ENCODE data around the gene SH3BP1. TPM values are rescaled to one million over a fixed set of nuclear protein-coding genes. Genes with fewer than 3 reads are reported as not detected.

Gene SH3BP1
- total RNA-seq, 1 donor from 2014 or later: 10.4 TPM

DNA sequence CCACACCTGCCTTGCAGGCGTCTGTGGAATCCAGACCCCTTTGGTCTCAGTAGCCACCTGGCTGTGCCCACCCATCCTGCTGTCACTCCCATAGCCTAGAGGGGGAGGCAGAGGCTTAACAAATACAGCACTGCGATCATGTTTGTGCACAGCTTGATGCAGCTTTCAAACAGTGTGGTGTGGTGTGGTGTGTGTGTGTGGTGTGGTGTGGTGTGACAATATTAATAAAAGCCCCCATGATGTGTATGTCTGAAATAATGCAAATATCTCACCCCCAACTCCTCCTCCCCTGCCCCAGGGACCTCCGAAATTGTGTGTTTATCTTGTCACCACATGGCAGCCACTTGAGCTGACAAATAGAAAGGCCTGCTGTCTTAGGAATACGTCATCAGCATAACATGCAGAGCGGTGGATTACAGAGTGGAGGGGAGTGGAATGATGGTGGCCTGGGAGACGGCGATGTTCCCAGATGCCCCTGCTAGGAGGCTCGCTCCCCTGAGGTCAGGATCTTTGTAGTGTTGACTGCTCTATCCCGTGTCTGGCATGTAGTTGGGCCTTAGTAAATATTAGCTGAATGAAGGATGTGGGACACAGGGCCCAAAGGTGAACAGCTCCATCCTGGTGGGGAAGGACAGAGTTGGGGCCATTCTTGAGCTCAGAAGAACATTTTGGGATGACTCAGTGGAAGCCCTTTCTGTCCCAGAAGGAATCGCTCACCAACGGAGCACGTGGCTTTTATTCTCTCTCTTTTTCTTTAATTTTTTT lies 21.9 kb downstream of the SH3BP1 start:
- TF ChIP-seq, protein P1, sequence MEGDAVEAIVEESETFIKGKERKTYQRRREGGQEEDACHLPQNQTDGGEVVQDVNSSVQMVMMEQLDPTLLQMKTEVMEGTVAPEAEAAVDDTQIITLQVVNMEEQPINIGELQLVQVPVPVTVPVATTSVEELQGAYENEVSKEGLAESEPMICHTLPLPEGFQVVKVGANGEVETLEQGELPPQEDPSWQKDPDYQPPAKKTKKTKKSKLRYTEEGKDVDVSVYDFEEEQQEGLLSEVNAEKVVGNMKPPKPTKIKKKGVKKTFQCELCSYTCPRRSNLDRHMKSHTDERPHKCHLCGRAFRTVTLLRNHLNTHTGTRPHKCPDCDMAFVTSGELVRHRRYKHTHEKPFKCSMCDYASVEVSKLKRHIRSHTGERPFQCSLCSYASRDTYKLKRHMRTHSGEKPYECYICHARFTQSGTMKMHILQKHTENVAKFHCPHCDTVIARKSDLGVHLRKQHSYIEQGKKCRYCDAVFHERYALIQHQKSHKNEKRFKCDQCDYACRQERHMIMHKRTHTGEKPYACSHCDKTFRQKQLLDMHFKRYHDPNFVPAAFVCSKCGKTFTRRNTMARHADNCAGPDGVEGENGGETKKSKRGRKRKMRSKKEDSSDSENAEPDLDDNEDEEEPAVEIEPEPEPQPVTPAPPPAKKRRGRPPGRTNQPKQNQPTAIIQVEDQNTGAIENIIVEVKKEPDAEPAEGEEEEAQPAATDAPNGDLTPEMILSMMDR (IDR thresholded peaks at IDR 0.05; ENCODE audit: insufficient read depth, low read length, poor library complexity, severe bottlenecking): peak; percentile 57
- Histone ChIP-seq H3K4me3 (ENCODE audit: low read depth, low read length) (no peak overlapping the region), H3K27me3 (ENCODE audit: control insufficient read depth, insufficient read depth, low read length) (no peaks in the 10 kb centered on the region), H3K36me3 (ENCODE audit: control insufficient read depth, insufficient read depth, low read length) (peaks cover 1% of the 10 kb centered on the region)
- DNase-seq (ENCODE audit: low read depth): no peak

DNA sequence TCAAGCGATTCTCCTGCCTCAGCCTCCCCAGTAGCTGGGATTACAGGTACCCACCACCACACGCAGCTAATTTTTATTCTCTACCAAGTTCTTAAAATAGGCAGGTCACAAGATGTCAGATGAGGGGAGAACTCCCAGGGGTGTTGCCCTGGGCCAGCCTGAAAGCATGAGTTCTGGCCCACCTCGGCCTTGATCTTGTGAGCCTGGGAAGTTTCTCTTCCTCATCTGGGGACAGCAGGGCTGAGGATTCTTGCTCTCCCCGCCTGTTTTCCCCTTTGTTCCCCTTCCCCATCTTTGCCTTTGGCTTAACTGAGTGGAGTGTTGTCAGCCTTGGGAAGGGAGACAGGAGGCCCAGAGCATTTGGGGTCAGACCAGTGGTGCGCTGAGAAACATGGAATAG lies 22.6 kb downstream of the SH3BP1 start:
- TF ChIP-seq, protein P1 (IDR thresholded peaks at IDR 0.05; ENCODE audit: insufficient read depth, low read length, poor library complexity, severe bottlenecking): no peak
- Histone ChIP-seq H3K36me3 (ENCODE audit: control insufficient read depth, insufficient read depth, low read length) (peaks cover 1% of the 10 kb centered on the region), H3K4me3 (ENCODE audit: low read depth, low read length) (no peak overlapping the region), H3K27me3 (ENCODE audit: control insufficient read depth, insufficient read depth, low read length) (no peaks in the 10 kb centered on the region)
- DNase-seq (ENCODE audit: low read depth): no peak

DNA sequence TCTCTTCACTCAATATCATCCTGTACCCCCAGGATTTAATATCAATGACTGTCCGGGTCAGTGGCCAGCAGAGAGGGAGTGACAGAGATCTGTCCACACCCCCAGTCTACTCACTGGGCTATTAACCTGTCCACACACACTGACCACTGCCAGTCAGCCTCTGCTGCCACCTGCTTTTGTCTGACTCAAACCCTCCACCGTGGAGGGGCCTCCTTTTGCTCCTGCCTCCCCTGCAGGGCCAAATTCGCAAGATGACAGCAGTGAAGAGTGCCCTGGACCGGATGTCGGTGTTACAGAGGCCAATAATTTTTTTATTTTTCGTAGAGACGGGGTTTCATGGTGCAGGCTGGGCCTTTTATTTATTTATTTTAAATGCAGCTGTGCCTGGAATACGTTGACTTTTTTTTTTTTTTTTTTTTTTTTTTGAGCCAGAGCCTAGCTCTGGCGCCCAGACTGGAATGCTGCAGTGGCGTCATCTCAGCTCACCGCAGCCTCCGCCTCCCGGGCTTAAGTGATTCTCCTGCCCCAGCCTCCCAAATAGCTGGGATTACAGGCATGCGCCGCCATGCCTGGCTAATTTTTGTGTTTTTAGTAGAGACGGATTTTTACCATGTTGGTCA lies 24.2 kb downstream of the SH3BP1 start:
- DNase-seq (ENCODE audit: low read depth): no peak
- Histone ChIP-seq H3K27me3 (ENCODE audit: control insufficient read depth, insufficient read depth, low read length) (no peaks in the 10 kb centered on the region), H3K36me3 (ENCODE audit: control insufficient read depth, insufficient read depth, low read length) (peaks cover 1% of the 10 kb centered on the region), H3K4me3 (ENCODE audit: low read depth, low read length) (no peak overlapping the region)
- TF ChIP-seq, protein P1 (IDR thresholded peaks at IDR 0.05; ENCODE audit: insufficient read depth, low read length, poor library complexity, severe bottlenecking): no peak

DNA sequence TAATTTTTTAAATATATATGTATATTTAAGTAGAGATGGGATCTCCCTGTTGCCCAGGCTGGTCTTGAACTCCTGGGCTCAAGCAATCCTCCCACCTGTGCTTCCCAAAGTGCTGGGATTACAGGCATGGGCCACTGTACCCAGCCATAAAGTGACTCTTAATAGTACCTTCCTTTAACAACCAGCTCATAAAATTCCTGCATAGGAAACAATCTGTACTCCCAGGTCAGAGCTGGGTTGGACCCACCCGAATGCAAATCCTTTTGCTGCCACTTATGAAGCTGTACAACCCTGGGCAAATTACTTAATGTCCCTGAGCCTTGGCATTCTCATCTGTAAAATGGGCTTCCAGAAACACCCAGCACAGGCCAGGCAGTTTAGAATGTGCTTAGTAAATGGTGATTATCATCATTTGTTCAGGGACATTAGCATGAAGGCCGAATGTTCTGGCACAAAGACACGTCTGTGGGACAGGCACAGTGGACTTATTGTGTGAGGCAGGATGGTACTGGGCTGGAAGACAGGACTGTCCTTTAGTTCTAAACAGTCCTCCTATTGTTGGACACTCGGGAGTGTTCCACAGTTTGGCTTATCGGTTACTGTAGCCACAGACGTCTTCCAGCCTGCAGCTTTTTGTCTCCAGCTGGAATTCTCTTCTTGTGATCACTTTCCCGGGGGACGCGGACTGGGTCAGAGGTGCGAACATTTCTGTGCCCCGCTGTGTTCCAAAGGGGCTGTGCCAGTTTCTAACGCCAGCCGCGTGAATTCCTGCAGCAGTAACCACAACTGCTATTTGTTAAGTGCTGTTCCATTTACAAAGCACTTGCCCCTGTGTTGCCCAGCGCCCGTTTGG lies 25.0 kb downstream of the SH3BP1 start:
- DNase-seq (ENCODE audit: low read depth): no peak
- no peak overlapping the region for H3K4me3 ChIP-seq (ENCODE audit: low read depth, low read length)
- TF ChIP-seq, protein P1 (IDR thresholded peaks at IDR 0.05; ENCODE audit: insufficient read depth, low read length, poor library complexity, severe bottlenecking): no peak
- H3K27me3 ChIP-seq (ENCODE audit: control insufficient read depth, insufficient read depth, low read length): no peaks in the 10 kb centered on the region
- peaks cover 1% of the 10 kb centered on the region for H3K36me3 ChIP-seq (ENCODE audit: control insufficient read depth, insufficient read depth, low read length)

DNA sequence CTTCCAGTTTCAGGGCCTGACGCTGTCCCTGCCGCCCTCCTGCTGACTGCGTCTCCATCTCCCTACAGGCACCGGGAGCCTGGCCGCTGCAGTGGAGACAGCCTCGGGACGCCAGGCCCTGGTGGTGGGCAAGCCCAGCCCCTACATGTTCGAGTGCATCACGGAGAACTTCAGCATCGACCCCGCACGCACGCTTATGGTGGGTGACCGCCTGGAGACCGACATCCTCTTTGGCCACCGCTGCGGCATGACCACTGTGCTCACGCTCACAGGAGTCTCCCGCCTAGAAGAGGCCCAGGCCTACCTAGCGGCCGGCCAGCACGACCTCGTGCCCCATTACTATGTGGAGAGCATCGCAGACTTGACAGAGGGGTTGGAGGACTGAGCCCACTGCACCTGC lies 26.0 kb downstream of the SH3BP1 start:
- Histone ChIP-seq H3K4me3 (ENCODE audit: low read depth, low read length) (no peak overlapping the region), H3K27me3 (ENCODE audit: control insufficient read depth, insufficient read depth, low read length) (no peaks in the 10 kb centered on the region), H3K36me3 (ENCODE audit: control insufficient read depth, insufficient read depth, low read length) (peaks cover 1% of the 10 kb centered on the region)
- TF ChIP-seq, protein P1 (IDR thresholded peaks at IDR 0.05; ENCODE audit: insufficient read depth, low read length, poor library complexity, severe bottlenecking): no peak
- DNase-seq (ENCODE audit: low read depth): no peak

Measured in kidney epithelial cell (primary cell).